GM18867 (cell line): ENCODE results near the gene ACTA1.
"Not testable (repeated sequence)": the region's sequence is repeated elsewhere in the genome, so short reads cannot be mapped to it uniquely, and the experiment has no call there.

ENCODE experiments used
- ATAC-seq: cut with Tn5 transposase; IDR thresholded peaks from one replicate; pipeline ENCODE4 v1.9.1; 2021; ENCODE audit warnings: mild to moderate bottlenecking, moderate library complexity; ENCODE audit not compliant: unreplicated experiment

The ACTA1 gene

DNA sequence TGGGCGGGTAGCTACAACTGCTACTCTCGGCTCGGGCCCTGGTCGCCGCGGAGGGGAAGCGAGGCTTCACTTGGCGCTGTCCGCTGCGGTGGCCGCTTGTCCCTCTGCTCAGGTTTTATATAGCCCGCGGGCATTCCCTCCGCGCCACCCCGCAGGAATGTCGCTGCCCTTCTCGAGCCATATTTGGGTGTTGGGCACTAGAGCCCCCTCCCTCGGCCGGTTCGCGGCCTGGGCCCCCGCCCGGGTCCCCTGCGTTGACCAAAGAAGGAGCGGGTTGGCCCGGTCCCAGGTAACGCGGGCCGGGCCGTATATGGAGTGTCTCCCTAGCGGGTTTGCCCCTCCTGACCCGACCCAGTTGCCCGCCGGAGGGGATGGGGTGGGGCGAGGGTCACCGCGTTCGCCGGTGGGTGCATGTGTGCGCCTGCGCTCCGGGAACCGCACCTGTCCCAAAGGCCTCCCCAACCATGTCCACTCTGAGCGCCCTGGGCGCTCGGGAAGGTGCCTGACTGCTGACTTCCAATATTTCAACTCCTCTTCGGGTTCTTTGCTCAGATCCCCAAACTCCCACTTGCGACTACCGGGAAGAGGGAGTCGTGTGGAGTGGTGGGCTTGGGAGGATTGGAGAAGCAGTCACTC lies at the start of gene ACTA1:
ACTA1 (minus strand) TSS at position 90 of the 636 bp plus-strand sequence. CDS start 979 bp downstream, outside the sequence.
- no peak for ATAC-seq

DNA sequence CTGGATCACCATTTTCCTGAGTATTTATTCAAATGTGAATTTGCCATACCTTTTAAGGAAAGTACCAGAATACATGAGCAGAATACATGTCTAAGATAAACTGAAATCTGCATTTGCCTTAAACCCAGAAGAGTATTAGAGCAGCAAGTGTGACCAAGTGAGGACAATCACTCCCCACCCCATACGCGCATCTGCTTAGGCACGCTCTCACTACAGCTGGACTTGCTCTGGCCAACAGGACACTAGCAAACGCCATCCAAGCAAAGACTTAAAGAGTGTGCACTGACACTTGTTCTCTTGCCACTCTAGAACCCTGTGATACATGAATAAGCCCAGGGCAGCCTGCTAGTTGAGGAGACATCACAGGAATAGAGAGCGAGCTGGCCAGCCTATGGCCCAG lies 48.6 kb upstream of the ACTA1 start:
- no peak for ATAC-seq

DNA sequence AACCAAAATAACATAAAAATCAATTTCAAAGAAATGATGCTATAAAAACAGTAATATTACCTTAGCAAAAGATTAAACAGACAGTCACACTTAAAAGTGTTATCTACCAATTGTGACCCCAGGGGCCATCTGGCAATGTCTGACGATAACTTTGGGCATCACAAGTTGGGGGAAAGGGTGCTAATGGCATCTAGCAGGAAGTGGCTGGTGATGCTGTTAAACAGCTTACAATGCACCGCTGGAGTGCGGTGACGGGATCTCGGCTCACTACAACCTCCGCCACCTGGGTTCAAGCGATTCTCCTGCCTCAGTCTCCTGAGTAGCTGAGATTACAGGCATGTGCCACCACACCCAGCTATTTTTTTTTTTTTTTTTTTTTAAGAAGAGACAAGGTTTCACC lies 46.6 kb upstream of the ACTA1 start:
- peak; percentile 41 for ATAC-seq

DNA sequence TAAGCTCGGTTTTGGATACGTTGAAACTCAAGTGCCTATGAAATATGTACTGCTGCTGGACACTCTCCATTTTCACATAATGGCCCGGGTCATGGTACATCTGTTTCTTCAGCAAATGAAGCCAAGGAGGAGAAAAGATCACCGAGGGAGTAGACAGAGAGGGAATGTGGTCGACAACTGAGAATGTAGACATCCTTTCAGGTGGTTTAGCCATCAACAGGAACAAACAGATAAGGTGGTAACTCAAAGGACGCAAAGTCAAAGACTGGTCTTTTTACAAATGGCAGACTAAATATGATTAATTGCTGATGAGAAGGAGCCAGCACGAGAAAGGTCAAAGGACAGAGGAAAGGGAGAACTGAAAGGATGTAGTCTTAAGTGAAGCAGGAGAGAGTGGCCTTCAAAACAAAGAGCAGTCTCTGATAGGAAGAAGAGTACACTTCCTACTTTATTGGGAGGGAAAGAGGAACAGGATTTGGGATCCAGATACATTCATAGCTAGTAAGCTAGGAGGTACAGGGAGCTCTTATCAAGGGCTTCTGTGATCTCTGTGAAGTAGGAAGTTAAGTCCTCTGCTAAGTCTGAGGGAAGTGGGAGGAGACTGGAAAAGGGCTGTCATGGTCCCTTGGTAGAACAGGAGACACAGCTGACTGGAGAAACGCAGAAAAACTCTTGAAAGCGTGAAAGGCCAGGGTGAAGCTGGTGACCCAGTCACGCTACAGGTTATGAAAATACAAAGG lies 45.9 kb upstream of the ACTA1 start:
- peak; percentile 75 for ATAC-seq

GRCh38 chr1:229478852-229479251 lies 45.0 kb upstream of the ACTA1 start:
- ATAC-seq, result peak; percentile 61

DNA sequence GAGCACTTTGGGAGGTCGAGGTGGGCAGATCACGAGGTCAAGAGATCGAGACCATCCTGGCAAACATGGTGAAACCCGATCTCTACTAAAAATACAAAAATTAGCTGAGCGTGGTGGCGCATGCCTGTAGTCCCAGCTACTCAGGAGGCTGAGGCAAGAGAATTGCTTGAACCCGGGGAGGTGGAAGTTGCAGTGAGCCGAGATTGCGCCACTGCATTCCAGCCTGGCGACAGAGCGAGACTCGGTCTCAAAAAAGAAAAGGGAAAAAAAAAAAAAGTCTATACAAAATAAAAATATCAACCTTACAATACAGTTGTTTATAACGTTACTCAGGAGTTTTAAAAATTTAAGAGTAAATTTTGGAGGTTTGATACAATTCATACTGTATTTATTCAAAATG lies 42.0 kb upstream of the ACTA1 start:
- ATAC-seq, result not testable (repeated sequence)

DNA sequence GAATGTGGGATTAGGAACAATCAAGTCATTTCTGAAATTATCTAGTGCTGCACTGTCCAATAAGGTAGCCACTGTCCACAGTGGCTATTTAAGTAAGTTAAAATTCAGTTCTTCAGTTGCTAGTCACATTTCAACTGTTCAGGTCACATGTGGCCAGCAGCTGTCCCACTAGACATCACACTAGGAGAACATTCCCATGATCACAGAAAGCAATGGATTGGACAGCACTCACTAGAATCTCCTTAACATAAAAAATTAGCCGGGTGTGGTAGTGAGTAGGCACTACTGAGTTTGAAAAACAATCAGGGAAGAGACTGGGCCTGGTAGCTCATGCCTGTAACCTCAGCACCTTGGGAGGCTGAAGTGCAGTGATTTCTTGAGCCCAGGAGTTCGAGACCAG lies 40.6 kb upstream of the ACTA1 start:
- ATAC-seq, result no peak

DNA sequence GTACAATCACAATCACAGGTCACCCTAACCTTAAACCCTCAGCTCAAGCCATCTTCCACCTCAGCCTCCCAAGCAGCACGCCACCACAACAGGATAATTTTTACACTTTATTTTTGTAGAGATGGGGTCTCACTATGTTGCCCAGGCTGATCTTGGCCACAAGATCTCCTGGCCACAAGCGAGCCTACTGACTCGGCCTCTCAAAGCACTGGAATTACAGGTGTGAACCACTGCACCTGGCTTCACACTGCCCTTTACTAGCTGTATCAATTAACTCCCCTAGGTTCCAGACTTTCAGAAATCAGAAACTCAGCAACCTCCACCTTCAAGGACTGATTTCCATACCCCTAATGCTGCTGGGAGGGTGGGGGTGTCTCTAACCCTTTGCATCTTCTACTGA lies 37.3 kb upstream of the ACTA1 start:
- ATAC-seq, result no peak

- no peak for ATAC-seq
Measured at GRCh38 chr1:229470406-229471043, 36.6 kb upstream of the ACTA1 start.

- no peak for ATAC-seq
Measured at GRCh38 chr1:229466887-229467286, 33.0 kb upstream of the ACTA1 start.

- ATAC-seq, result no peak
Measured at GRCh38 chr1:229464672-229465071, 30.8 kb upstream of the ACTA1 start.

GRCh38 chr1:229461032-229461668 lies 27.3 kb upstream of the ACTA1 start:
- no peak for ATAC-seq

GRCh38 chr1:229459815-229460214 lies 25.9 kb upstream of the ACTA1 start:
- no peak for ATAC-seq

- no peak for ATAC-seq
Measured at GRCh38 chr1:229457436-229457835, 23.5 kb upstream of the ACTA1 start.

DNA sequence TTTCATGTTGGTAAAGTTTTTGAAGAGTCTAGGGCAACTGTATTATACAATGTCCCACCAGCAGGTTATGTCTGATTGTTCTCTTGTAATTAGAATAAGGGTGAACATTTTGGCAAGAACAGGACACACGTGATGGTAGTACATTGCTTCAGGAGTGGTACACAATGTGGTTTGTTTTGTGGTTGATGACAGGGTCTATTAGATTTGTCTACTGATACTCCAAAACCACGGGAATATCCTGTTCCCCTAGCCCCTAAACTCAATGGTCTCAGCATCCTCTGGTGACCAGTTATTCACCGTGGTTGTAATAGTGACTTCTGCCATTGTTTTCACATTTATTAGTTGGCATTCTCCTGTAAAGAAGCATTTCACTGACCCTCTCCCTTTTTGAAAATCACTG lies 22.1 kb upstream of the ACTA1 start:
- no peak for ATAC-seq

DNA sequence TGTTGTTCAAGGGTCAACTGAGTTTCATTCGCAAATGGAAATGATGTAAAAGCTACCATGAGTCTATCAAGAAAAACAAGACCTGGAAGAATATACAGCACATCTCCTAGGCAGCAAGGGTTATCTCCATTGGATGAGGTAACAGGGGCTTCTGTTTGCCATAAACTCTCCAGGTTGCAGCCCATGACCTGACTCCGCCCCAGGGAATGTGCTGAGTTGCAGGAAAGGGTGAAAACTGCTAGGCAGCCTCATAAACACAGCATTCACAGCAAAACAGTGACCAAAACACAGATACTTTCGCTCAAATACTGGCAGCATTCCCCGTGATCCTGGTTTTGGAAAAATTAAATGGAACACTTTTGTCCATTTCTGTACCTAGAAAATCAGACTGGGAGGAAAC lies 20.2 kb upstream of the ACTA1 start:
- ATAC-seq, result no peak

GRCh38 chr1:229452956-229453801 lies 19.3 kb upstream of the ACTA1 start:
- ATAC-seq, result no peak

DNA sequence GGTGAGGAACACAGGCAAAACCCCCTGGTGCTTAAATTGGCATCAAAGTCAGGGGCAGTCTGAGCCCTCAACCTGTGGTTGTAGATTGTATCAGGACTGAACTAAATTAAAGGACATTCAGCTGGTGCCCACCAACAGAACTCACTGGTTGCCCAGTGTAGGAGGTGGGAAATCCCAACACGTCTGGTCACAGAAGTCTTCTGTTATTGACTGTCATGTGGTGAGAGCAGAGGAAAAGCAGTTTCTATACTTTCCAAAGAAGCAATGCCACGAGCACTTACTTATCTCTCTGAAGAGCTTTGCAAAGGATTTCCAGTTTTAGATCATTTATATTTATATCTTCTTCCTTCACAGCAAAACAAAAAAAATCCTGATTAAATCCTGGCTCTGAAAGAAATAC lies 15.0 kb upstream of the ACTA1 start:
- ATAC-seq, result no peak

- no peak for ATAC-seq
Measured at GRCh38 chr1:229448354-229448753, 14.5 kb upstream of the ACTA1 start.

- ATAC-seq, result no peak
Measured at GRCh38 chr1:229447809-229448252, 13.9 kb upstream of the ACTA1 start.

GRCh38 chr1:229445828-229446227 lies 11.9 kb upstream of the ACTA1 start:
- ATAC-seq, result no peak
